GM12865 (cell line): Measurements from ENCODE around the gene LTBP1.

Experiments used
- DNase-seq: peaks from one replicate; pipeline ENCODE4 v3.0.0; 2010; ENCODE audit warnings: low read depth
- H3K4me3 ChIP-seq: 2 replicates; pipeline ENCODE4 v1.5.1; 2011; ENCODE audit warnings: mild to moderate bottlenecking, low read depth, low read length, control low read depth
- CTCF ChIP-seq: IDR thresholded peaks from 2 replicates; pipeline ENCODE4 v1.5.1; 2011; ENCODE audit warnings: low read length, control low read depth, low read depth, inconsistent platforms; ENCODE audit not compliant: insufficient read depth; ENCODE audit errors: missing control alignments

Gene LTBP1

GRCh38 chr2:33336036-33336625 lies 389.4 kb downstream of the LTBP1 start:
- no peak for DNase-seq
- no peak for TF ChIP-seq CTCF
- no peak overlapping the region for H3K4me3 ChIP-seq

GRCh38 chr2:33337385-33337960 lies 390.7 kb downstream of the LTBP1 start:
- no peak for TF ChIP-seq CTCF
- H3K4me3 ChIP-seq: no peak overlapping the region
- no peak for DNase-seq

GRCh38 chr2:33337981-33338380 lies 391.2 kb downstream of the LTBP1 start:
- TF ChIP-seq CTCF: no peak

GRCh38 chr2:33339269-33339668 lies 392.5 kb downstream of the LTBP1 start:
- H3K4me3 ChIP-seq: no peak overlapping the region
- no peak for DNase-seq
- no peak for TF ChIP-seq CTCF

More at GRCh38 chr2:33337981-33338380, 391.2 kb downstream of the LTBP1 start:
- H3K4me3 ChIP-seq: no peak overlapping the region
- DNase-seq: no peak

GRCh38 chr2:33340280-33340679 lies 393.5 kb downstream of the LTBP1 start:
- no peak for DNase-seq
- no peak for TF ChIP-seq CTCF
- H3K4me3 ChIP-seq: no peak overlapping the region

- H3K4me3 ChIP-seq: no peak overlapping the region
- TF ChIP-seq CTCF: no peak
- DNase-seq: no peak
These were observed 395.4 kb downstream of the LTBP1 start for GRCh38 chr2:33342171-33342570.

GRCh38 chr2:33342705-33343104 lies 396.0 kb downstream of the LTBP1 start:
- DNase-seq: no peak
- no peak for TF ChIP-seq CTCF
- no peak overlapping the region for H3K4me3 ChIP-seq
